ENCODE measurements around the gene BBX.

DNA sequence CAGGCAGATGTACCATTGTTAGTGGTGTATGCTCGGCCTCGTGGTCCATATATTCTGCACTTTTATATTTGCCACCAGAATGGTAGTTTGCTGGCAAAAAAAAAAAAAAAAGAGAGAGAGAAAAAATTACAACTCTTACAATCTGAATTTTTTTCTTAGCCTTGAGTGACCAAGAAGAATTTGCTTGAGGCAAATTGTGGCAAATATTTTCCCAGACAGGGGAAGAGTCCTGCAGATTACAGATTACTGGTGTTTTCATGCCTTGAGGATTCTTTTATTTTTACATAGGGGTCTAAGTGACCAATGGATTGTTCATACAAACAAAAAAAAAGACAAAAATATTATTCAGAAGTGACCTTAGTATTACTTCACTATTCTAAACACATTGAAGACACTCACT is 283.3 kb downstream of the BBX start:
- TF ChIP-seq, protein P1, sequence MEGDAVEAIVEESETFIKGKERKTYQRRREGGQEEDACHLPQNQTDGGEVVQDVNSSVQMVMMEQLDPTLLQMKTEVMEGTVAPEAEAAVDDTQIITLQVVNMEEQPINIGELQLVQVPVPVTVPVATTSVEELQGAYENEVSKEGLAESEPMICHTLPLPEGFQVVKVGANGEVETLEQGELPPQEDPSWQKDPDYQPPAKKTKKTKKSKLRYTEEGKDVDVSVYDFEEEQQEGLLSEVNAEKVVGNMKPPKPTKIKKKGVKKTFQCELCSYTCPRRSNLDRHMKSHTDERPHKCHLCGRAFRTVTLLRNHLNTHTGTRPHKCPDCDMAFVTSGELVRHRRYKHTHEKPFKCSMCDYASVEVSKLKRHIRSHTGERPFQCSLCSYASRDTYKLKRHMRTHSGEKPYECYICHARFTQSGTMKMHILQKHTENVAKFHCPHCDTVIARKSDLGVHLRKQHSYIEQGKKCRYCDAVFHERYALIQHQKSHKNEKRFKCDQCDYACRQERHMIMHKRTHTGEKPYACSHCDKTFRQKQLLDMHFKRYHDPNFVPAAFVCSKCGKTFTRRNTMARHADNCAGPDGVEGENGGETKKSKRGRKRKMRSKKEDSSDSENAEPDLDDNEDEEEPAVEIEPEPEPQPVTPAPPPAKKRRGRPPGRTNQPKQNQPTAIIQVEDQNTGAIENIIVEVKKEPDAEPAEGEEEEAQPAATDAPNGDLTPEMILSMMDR (IDR thresholded peaks at IDR 0.05): no peak
- no peak for TF ChIP-seq POLR2A (IDR thresholded peaks at IDR 0.05)
- no peak for TF ChIP-seq POLR2AphosphoS5 (IDR thresholded peaks at IDR 0.05)

All from gastroesophageal sphincter (tissue), 3 donors.